ENCODE results near the gene CDK3. TPM values are rescaled to one million over a fixed set of nuclear protein-coding genes. Genes with fewer than 3 reads are reported as not detected.

CDK3 gene
- total RNA-seq, 1 experiment from 2014 or later: 8.5 TPM

DNA sequence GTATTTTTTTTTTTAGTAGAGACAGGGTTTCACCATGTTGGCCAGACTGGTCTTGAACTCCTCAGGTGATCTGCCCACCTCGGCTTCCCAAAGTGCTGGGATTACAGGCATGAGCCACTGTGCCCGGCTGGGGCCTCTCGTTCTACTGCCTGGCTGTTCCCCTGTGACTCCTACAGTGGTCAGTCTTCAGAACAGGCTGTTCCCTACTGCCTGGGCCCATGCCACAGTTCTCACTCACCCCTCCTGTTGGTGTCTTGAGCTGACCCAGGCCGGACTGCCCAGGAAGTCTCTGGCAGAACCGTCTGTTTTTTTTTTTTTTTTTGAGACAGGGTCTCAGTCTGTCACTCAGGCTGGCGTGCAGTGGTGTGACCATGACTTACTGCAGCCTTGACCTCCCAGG is 3.3 kb downstream of the CDK3 start:
- ChIA-PET POLR2A (ENCODE audit: unreplicated experiment) (interaction anchor here (0.7 kb wide), 1 partner anchor 45 kb away, joined by 4 read pairs; no protein-coding TSS in a partner anchor), CTCF (interaction anchor here (1.0 kb wide), 1 partner anchor 99 kb away, joined by 5 read pairs; the partner anchor contains the start of gene MRPL38)
- no peak overlapping the region for H3K9ac ChIP-seq (ENCODE audit: low read length)
- no peak for DNase-seq
- no peak overlapping the region for H3K27ac ChIP-seq (ENCODE audit: low read length)
- no peaks in the 10 kb centered on the region for H3K27me3 ChIP-seq (ENCODE audit: low read length)
- no peaks in the 10 kb centered on the region for H4K20me1 ChIP-seq (ENCODE audit: low read length)
- peaks cover 7% of the 10 kb centered on the region; the same call in 1 of the 2 replicates for H3K36me3 ChIP-seq (ENCODE audit: low read depth, low read length)
- intact Hi-C loops (cut with micrococcal nuclease): no loop called here
- no peak overlapping the region for H2AFZ ChIP-seq (ENCODE audit: low read length)
- no peak overlapping the region for H3K4me3 ChIP-seq (ENCODE audit: low read length)
- no peaks in the 10 kb centered on the region for H3K9me3 ChIP-seq (ENCODE audit: low read length)
- peaks cover 1% of the 10 kb centered on the region; the same call in 1 of the 2 replicates for H3K4me1 ChIP-seq (ENCODE audit: insufficient read depth, low read length)
- H3K4me2 ChIP-seq (ENCODE audit: low read length): no peak overlapping the region
- BruUV-seq (replicated peaks): no TSS peak
- H3K9me2 ChIP-seq (replicated peaks; ENCODE audit: low read length): no peaks in the 10 kb centered on the region
- ATAC-seq: no peak
- no peak for TF ChIP-seq EZH2phosphoT487 (IDR thresholded peaks at IDR 0.05; ENCODE audit: borderline replicate concordance, low read length)
- TF ChIP-seq EZH2 (IDR thresholded peaks at IDR 0.05; ENCODE audit: low read length, unreplicated experiment): no peak
- TF ChIP-seq, protein P1, sequence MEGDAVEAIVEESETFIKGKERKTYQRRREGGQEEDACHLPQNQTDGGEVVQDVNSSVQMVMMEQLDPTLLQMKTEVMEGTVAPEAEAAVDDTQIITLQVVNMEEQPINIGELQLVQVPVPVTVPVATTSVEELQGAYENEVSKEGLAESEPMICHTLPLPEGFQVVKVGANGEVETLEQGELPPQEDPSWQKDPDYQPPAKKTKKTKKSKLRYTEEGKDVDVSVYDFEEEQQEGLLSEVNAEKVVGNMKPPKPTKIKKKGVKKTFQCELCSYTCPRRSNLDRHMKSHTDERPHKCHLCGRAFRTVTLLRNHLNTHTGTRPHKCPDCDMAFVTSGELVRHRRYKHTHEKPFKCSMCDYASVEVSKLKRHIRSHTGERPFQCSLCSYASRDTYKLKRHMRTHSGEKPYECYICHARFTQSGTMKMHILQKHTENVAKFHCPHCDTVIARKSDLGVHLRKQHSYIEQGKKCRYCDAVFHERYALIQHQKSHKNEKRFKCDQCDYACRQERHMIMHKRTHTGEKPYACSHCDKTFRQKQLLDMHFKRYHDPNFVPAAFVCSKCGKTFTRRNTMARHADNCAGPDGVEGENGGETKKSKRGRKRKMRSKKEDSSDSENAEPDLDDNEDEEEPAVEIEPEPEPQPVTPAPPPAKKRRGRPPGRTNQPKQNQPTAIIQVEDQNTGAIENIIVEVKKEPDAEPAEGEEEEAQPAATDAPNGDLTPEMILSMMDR (conservative IDR thresholded peaks at IDR 0.05; ENCODE audit: low read depth, low read length): no peak
- no peaks in the 10 kb centered on the region for H3K79me2 ChIP-seq (ENCODE audit: low read length)
- no peaks in the 10 kb centered on the region for H3F3A ChIP-seq (ENCODE audit: low read length, unreplicated experiment)

DNA sequence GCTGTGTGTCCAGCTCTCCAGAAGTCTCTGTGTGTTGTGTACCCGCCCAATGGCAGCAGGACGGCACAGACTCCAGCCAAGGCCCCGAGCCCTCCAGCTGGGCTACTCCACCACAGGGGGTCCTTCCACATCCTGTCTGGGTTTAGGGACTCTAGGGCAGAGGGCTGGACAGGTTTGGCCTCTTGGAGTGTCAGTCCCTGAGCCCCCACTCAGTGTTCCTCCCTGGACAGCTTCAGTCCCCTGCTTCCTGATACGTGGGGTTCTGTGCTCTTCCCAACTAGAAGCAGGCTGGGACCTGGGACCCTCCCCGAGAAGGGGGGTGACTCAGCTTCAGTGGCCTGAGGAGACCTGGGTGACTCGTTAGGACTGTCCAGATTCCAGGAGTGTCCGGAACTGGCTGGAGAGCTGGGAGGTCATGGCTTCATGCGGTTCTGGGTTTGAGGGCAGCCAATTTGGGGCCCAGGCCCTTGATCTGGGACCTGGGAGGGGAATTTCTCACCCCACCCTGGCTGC is 4.2 kb downstream of the CDK3 start:
- H3K9ac ChIP-seq (ENCODE audit: low read length): no peak overlapping the region
- no peaks in the 10 kb centered on the region for H3F3A ChIP-seq (ENCODE audit: low read length, unreplicated experiment)
- intact Hi-C loops (cut with micrococcal nuclease): loop anchor here (1.0 kb wide), 1 partner anchor 100 kb away; no protein-coding TSS in a partner anchor
- H3K4me3 ChIP-seq (ENCODE audit: low read length): no peak overlapping the region
- no peak overlapping the region for H3K4me2 ChIP-seq (ENCODE audit: low read length)
- H2AFZ ChIP-seq (ENCODE audit: low read length): no peak overlapping the region
- no peaks in the 10 kb centered on the region for H3K79me2 ChIP-seq (ENCODE audit: low read length)
- no peaks in the 10 kb centered on the region for H3K9me3 ChIP-seq (ENCODE audit: low read length)
- BruUV-seq (replicated peaks): no TSS peak
- ChIA-PET CTCF (interaction anchor here (0.6 to 1.4 kb wide), 4 partner anchors 10 to 150 kb away, joined by 4 to 10 read pairs (median 5); partner anchors contain the start of genes MRPL38 and WBP2), POLR2A (ENCODE audit: unreplicated experiment) (no interaction called here)
- DNase-seq (no peak), ATAC-seq (no peak)
- H3K36me3 ChIP-seq (ENCODE audit: low read depth, low read length): peaks cover 8% of the 10 kb centered on the region; the same call in 1 of the 2 replicates
- no peaks in the 10 kb centered on the region for H3K9me2 ChIP-seq (replicated peaks; ENCODE audit: low read length)
- H4K20me1 ChIP-seq (ENCODE audit: low read length): no peaks in the 10 kb centered on the region
- H3K27me3 ChIP-seq (ENCODE audit: low read length): no peaks in the 10 kb centered on the region
- no peaks in the 10 kb centered on the region for H3K4me1 ChIP-seq (ENCODE audit: insufficient read depth, low read length)
- no peak overlapping the region for H3K27ac ChIP-seq (ENCODE audit: low read length)
- no peak for TF ChIP-seq EZH2 (IDR thresholded peaks at IDR 0.05; ENCODE audit: low read length, unreplicated experiment)
- no peak for TF ChIP-seq EZH2phosphoT487 (IDR thresholded peaks at IDR 0.05; ENCODE audit: borderline replicate concordance, low read length)
- TF ChIP-seq, protein P1 (conservative IDR thresholded peaks at IDR 0.05; ENCODE audit: low read depth, low read length): no peak

Data from PC-3 (cell line).